Spleen (tissue), 11 donors: ENCODE data around the gene TUBB1. TPM values are rescaled to one million over a fixed set of nuclear protein-coding genes. Genes with fewer than 3 reads are reported as not detected.
A peak's percentile ranks its signal among the peaks of the same experiment; 100 is the strongest.

Experiments used
- DNase-seq: peaks from one replicate; pipeline ENCODE4 v3.0.0-alpha.2; 2020
- H3K27ac ChIP-seq, 8 donors: fragments of 200-600 bp; sonication (generic) in 7 of 8; 1 replicate in 4 of 8; 2 replicates in 4 of 8; pipeline versions ENCODE4 v1.5.0 to v1.8.0; 2016 to 2021; ENCODE audit warnings: inconsistent platforms in 4 of 8, mild to moderate bottlenecking in 4 of 8, moderate library complexity in 1 of 8
- H3K27me3 ChIP-seq, 7 donors: fragments of 200-600 bp; sonication (generic) in 6 of 7; replicated peaks in 1 of 7; 1 replicate in 4 of 7; 2 replicates in 3 of 7; pipeline versions ENCODE4 v1.5.0 to v1.8.0; 2016 to 2021; ENCODE audit warnings: inconsistent platforms in 3 of 7, mild to moderate bottlenecking in 1 of 7
- H3K36me3 ChIP-seq, 6 donors: fragments of 200-600 bp; sonication (generic) in 5 of 6; 1 replicate in 4 of 6; 2 replicates in 2 of 6; pipeline versions ENCODE4 v1.5.0 to v1.8.0; 2016 to 2021; ENCODE audit warnings: inconsistent platforms in 2 of 6
- H3K4me1 ChIP-seq, 6 donors: fragments of 200-600 bp; sonication (generic) in 5 of 6; 1 replicate in 3 of 6; 2 replicates in 3 of 6; pipeline versions ENCODE4 v1.5.0 to v1.8.0; 2016 to 2021; ENCODE audit warnings: inconsistent platforms in 3 of 6
- H3K4me3 ChIP-seq, 8 donors: fragments of 200-600 bp; sonication (generic) in 7 of 8; 1 replicate in 4 of 8; 2 replicates in 4 of 8; pipeline versions ENCODE4 v1.5.0 to v1.8.0; 2016 to 2021; ENCODE audit warnings: inconsistent platforms in 4 of 8, mild to moderate bottlenecking in 4 of 8, moderate library complexity in 2 of 8
- H3K9me3 ChIP-seq, 8 donors: fragments of 200-600 bp; sonication (generic) in 7 of 8; 1 replicate in 4 of 8; 2 replicates in 4 of 8; pipeline versions ENCODE4 v1.5.0 to v1.8.0; 2016 to 2021; ENCODE audit warnings: inconsistent platforms in 4 of 8
- POLR2A ChIP-seq, 3 donors: fragments of 450-650 bp; IDR thresholded peaks; one replicate each; pipeline ENCODE4 v1.5.1; 2017; ENCODE audit warnings: antibody characterized with exemption in 3 of 3, mild to moderate bottlenecking in 1 of 3
- POLR2AphosphoS5 ChIP-seq, 3 donors: sonication (generic); formaldehyde crosslinking; IDR thresholded peaks; one replicate each; pipeline ENCODE4 v1.5.1; 2017; ENCODE audit warnings: antibody characterized with exemption in 3 of 3
- WGBS, 5 donors: extraction: QIAGEN DNeasy Blood & Tissue Kit in 3 of 5; methylation state at CpG; one replicate each; pipeline versions ENCODE4 v1.1.5 to v1.1.7; 2013 to 2018; 5-methylcytosine and 5-hydroxymethylcytosine counted together
- intact Hi-C: fragments of 100-400 bp; cut with DNase I; formaldehyde crosslinking; loops from one replicate; pipeline ENCODE4 v1.15.0; 2023; ENCODE audit warnings: low total_unique reads
- polyA plus RNA-seq, 3 donors: library from polyadenylated mRNA; stranded (reverse); fragments of 200-250 nt; gene quantifications; one replicate each; pipeline ENCODE4 v1.2.1, GENCODE V29; 2013
- total RNA-seq, 7 donors: library from RNA; depleted of rRNA in 3 of 7; stranded (reverse); fragments of >200 nt in 3 of 7; fragmentation: NEBNext Ultra II Directional in 4 of 7; extraction: Animal tissue kit (Norgen Biotek cat#: 25700) in 4 of 7; gene quantifications; one replicate each; pipeline versions ENCODE4 v1.1.0 to v1.2.1, GENCODE V29; 2016 to 2021
- TF ChIP-seq, protein P1 (sequence below), 11 experiments: fragments of 200-600 bp in 7 of 11; fragments of 450-650 bp in 4 of 11; sonication (generic) in 4 of 11; IDR thresholded peaks in 8 of 11; conservative IDR thresholded peaks in 3 of 11; 1 replicate in 7 of 11; 2 replicates in 4 of 11; pipeline versions ENCODE4 v1.4.0 to v1.8.0; 2016 to 2021; ENCODE audit warnings: antibody characterized with exemption in 11 of 11, inconsistent platforms in 4 of 11, mild to moderate bottlenecking in 1 of 11
- donor health status: healthy with polysubstance abuse.
- donor health status: DM: no; HTN: no; CAD: no; lungs with moderate emphysema.
- donor health status: DM: no; HTN: no; CAD: no.
- donor health status: Bipolar disorder and iron deficiency.
- donor health status: healthy.
- donor health status: DM: no; HTN: no; CAD: no.
- donor health status: DM: yes; HTN: yes; CAD: no.

Gene TUBB1
- total and polyA plus RNA-seq, 10 donors = 0.63 to 34.3 (median 19.7) TPM

- H3K27me3 ChIP-seq = peaks cover 0 to 7% (median 0%) of the 10 kb centered on the region in 7 donors
- TF ChIP-seq POLR2AphosphoS5 (IDR thresholded peaks at IDR 0.05) (no peak), POLR2A (IDR thresholded peaks at IDR 0.05) (no peak)
- TF ChIP-seq, protein P1, sequence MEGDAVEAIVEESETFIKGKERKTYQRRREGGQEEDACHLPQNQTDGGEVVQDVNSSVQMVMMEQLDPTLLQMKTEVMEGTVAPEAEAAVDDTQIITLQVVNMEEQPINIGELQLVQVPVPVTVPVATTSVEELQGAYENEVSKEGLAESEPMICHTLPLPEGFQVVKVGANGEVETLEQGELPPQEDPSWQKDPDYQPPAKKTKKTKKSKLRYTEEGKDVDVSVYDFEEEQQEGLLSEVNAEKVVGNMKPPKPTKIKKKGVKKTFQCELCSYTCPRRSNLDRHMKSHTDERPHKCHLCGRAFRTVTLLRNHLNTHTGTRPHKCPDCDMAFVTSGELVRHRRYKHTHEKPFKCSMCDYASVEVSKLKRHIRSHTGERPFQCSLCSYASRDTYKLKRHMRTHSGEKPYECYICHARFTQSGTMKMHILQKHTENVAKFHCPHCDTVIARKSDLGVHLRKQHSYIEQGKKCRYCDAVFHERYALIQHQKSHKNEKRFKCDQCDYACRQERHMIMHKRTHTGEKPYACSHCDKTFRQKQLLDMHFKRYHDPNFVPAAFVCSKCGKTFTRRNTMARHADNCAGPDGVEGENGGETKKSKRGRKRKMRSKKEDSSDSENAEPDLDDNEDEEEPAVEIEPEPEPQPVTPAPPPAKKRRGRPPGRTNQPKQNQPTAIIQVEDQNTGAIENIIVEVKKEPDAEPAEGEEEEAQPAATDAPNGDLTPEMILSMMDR (IDR thresholded peaks at IDR 0.05 in 8 of 11, conservative IDR thresholded peaks at IDR 0.05 in 3 of 11) = no peak
- H3K4me1 ChIP-seq = peaks cover 0 to 13% (median 8%) of the 10 kb centered on the region in 6 donors
- H3K4me3 ChIP-seq = no peak overlapping the region
- WGBS, 5 donors = 68 to 83% (median 82%) methylated on average over 2 of the region's 2 CpGs
- no peaks in the 10 kb centered on the region for H3K9me3 ChIP-seq
- H3K36me3 ChIP-seq = no peaks in the 10 kb centered on the region
- peak overlapping the region in 1 of 8 donors; percentile 48 for H3K27ac ChIP-seq
- intact Hi-C loops = loop anchor here (10.0 kb wide), 1 partner anchor 164 kb away; no protein-coding TSS in a partner anchor
- no peak for DNase-seq
Measured at GRCh38 chr20:59048681-59049030, 29.4 kb downstream of the TUBB1 start.

DNA sequence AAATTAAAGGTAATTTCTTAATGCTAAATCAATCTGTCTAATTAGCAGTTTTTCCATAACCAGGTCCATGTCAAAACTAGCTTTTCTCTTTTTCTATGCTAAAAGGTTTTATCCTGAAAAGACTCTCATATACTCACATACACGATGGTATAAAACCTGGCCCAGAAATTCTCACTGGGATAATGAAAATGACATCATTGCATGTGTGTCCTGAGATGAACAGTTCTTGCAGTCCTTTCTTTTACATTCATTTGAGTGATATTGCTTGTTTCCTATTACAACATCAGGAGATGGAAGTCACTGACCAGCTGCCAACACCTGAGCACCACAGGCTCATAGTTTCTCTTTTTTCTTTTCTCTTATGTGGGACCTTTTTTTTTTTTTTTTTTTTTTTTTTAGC, 31.2 kb downstream of the TUBB1 start:
- TF ChIP-seq, protein P1 (IDR thresholded peaks at IDR 0.05 in 8 of 11, conservative IDR thresholded peaks at IDR 0.05 in 3 of 11) = no peak
- TF ChIP-seq POLR2AphosphoS5 (IDR thresholded peaks at IDR 0.05) (no peak), POLR2A (IDR thresholded peaks at IDR 0.05) (no peak)
- WGBS, 5 donors = 76 to 90% (median 85%) methylated on average over 1 of the region's 1 CpG
- peaks cover 0 to 7% (median 0%) of the 10 kb centered on the region in 7 donors for H3K27me3 ChIP-seq

GRCh38 chr20:59051666-59052185, 32.5 kb downstream of the TUBB1 start:
- no peak for DNase-seq
- WGBS, 5 donors = 81 to 93% (median 89%) methylated on average over 6 of the region's 6 CpGs
- H3K27me3 ChIP-seq = peaks cover 0 to 7% (median 0%) of the 10 kb centered on the region in 7 donors
- H3K9me3 ChIP-seq = no peaks in the 10 kb centered on the region
- H3K27ac ChIP-seq = no peak overlapping the region
- H3K4me1 ChIP-seq = no peaks in the 10 kb centered on the region
- intact Hi-C loops = no loop called here
- no peak for TF ChIP-seq POLR2AphosphoS5 (IDR thresholded peaks at IDR 0.05)
- no peak for TF ChIP-seq POLR2A (IDR thresholded peaks at IDR 0.05)
- TF ChIP-seq, protein P1 (IDR thresholded peaks at IDR 0.05 in 8 of 11, conservative IDR thresholded peaks at IDR 0.05 in 3 of 11) = no peak
- H3K36me3 ChIP-seq = no peaks in the 10 kb centered on the region
- no peak overlapping the region for H3K4me3 ChIP-seq

More for the DNA sequence above, 31.2 kb downstream of the TUBB1 start:
- no peak for DNase-seq
- no peaks in the 10 kb centered on the region for H3K36me3 ChIP-seq
- H3K4me1 ChIP-seq = no peaks in the 10 kb centered on the region
- no peak overlapping the region for H3K4me3 ChIP-seq
- intact Hi-C loops = no loop called here
- no peaks in the 10 kb centered on the region for H3K9me3 ChIP-seq
- no peak overlapping the region for H3K27ac ChIP-seq

GRCh38 chr20:59055302-59055701, 36.1 kb downstream of the TUBB1 start:
- H3K27me3 ChIP-seq = peaks cover 0 to 7% (median 0%) of the 10 kb centered on the region in 7 donors
- no peak overlapping the region for H3K27ac ChIP-seq
- intact Hi-C loops = no loop called here
- WGBS, 5 donors = 60 to 74% (median 62%) methylated on average over 7 of the region's 7 CpGs
- H3K4me3 ChIP-seq = no peak overlapping the region
- no peaks in the 10 kb centered on the region for H3K4me1 ChIP-seq
- TF ChIP-seq POLR2A (IDR thresholded peaks at IDR 0.05) = no peak
- TF ChIP-seq, protein P1 (IDR thresholded peaks at IDR 0.05 in 8 of 11, conservative IDR thresholded peaks at IDR 0.05 in 3 of 11) = peak in 8 of 11 experiments; percentile 15 to 47 (median 28)
- TF ChIP-seq POLR2AphosphoS5 (IDR thresholded peaks at IDR 0.05) = no peak
- H3K36me3 ChIP-seq = no peaks in the 10 kb centered on the region
- DNase-seq = no peak
- H3K9me3 ChIP-seq = no peaks in the 10 kb centered on the region
